Astrocyte of the cerebellum (primary cell): Measurements from ENCODE around the gene SUSD5.
"Not testable (repeated sequence)": the region's sequence is repeated elsewhere in the genome, so short reads cannot be mapped to it uniquely, and the experiment has no call there.

ENCODE experiments used
- DNase-seq: peaks from one replicate; pipeline ENCODE4 v3.0.0-alpha.2; 2011; ENCODE audit warnings: low read depth
- H3K4me3 ChIP-seq: 2 replicates; pipeline ENCODE4 v1.5.1; 2011; ENCODE audit warnings: mild to moderate bottlenecking, low read depth, low read length, moderate library complexity
- CTCF ChIP-seq: IDR thresholded peaks from 2 replicates; pipeline ENCODE4 v1.5.1; 2012; ENCODE audit warnings: low read length, low read depth, moderate library complexity, mild to moderate bottlenecking; ENCODE audit errors: missing control alignments
- in situ Hi-C: cut with HindIII; loops from 2 replicates; pipeline ENCODE4 v1.10.0; 2017; ENCODE audit warnings: low sequenced_read_pairs

The SUSD5 gene

DNA sequence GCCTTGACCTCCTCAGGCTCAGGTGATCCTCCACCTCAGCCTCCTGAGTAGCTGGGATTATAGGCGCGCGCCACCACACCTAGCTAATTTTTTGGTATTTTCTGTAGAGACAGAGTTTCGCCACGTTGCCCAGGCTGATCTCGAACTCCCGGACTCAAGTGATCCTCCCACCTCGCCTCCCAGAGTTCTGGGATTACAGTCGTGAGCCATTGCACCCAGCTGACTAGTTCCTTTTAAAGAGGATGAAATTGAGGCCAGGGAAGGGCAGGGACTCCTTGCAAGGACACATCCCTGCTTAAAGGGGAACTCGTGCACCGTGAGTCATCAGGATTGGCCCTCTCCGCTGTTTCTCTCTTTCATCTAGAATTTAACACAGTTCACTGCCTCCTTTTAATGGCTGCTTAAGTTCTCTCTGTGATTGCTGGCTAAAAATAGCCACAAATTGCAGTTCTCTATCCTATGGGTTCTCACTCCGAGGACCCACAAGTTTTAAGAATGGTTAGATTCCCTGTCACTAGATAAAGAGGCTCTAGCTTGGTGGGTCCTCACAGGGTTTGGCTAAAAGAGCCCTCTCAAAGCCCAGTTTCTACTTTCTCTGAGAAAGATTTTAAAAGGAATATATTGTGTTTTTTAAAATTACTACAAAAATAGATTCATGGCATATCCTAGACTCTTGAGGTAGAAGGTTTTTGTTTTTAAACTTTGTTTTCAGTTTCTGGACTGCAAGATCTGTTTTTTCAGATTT is 103.4 kb downstream of the SUSD5 start:
- in situ Hi-C loops, result no loop called here
- peak; percentile 88 for DNase-seq
- no peak for TF ChIP-seq CTCF
- H3K4me3 ChIP-seq, result peak overlapping the region; percentile 57

GRCh38 chr3:33114622-33115023 is 104.0 kb downstream of the SUSD5 start:
- DNase-seq, result no peak
- H3K4me3 ChIP-seq, result peak overlapping the region; percentile 57
- in situ Hi-C loops, result no loop called here
- TF ChIP-seq CTCF, result no peak

GRCh38 chr3:33113772-33114621 is 104.6 kb downstream of the SUSD5 start, which contains the start of gene CRTAP:
TSS of gene CRTAP (plus strand) at chr3:33114014. CDS start at chr3:33114078, 64 bp downstream.
- peak within 1 kb of the TSS; percentile 57 for H3K4me3 ChIP-seq
- TF ChIP-seq CTCF, result no peak
- peak; percentile 90 for DNase-seq
- in situ Hi-C loops, result no loop called here

- no peak overlapping the region for H3K4me3 ChIP-seq
- TF ChIP-seq CTCF, result no peak
- no peak for DNase-seq
- in situ Hi-C loops, result no loop called here
These were observed 107.0 kb downstream of the SUSD5 start for GRCh38 chr3:33111581-33111980.

- DNase-seq, in situ Hi-C loops, H3K4me3 ChIP-seq: not testable (repeated sequence)
These were observed 111.8 kb downstream of the SUSD5 start for GRCh38 chr3:33106854-33107253.

GRCh38 chr3:33105341-33105948 is 113.2 kb downstream of the SUSD5 start:
- no peak overlapping the region for H3K4me3 ChIP-seq
- in situ Hi-C loops, result no loop called here
- DNase-seq, result no peak
- no peak for TF ChIP-seq CTCF
